SK-N-MC (cell line): ENCODE results near the gene PTPRM.
A peak's percentile ranks its signal among the peaks of the same experiment; 100 is the strongest.

Experiments used
- DNase-seq: peaks from one replicate; pipeline ENCODE4 v3.0.0-alpha.2; 2011; ENCODE audit warnings: low read depth, low spot score
- H3K27ac ChIP-seq: fragments of 200-600 bp; sonication (generic); 2 replicates; pipeline ENCODE4 v1.5.1; 2016; ENCODE audit warnings: mixed run types
- H3K36me3 ChIP-seq: fragments of 200-600 bp; sonication (generic); 2 replicates; pipeline ENCODE4 v1.6.1; 2017; ENCODE audit warnings: antibody characterized with exemption, low read length, mixed read lengths; ENCODE audit not compliant: insufficient read depth
- H3K4me3 ChIP-seq: fragments of 200-600 bp; sonication (generic); 2 replicates; pipeline ENCODE4 v1.5.1; 2016
- H3K9ac ChIP-seq: fragments of 200-600 bp; sonication (generic); 2 replicates; pipeline ENCODE4 v1.8.0; 2017; ENCODE audit warnings: mixed run types, mixed read lengths; ENCODE audit not compliant: insufficient read length
- H3K9me3 ChIP-seq: fragments of 200-600 bp; sonication (generic); 2 replicates; pipeline ENCODE4 v1.6.1; 2017; ENCODE audit warnings: low read depth, mild to moderate bottlenecking, antibody characterized with exemption, low read length, moderate library complexity, mixed read lengths
- EZH2 ChIP-seq: fragments of 200-600 bp; sonication (generic); IDR thresholded peaks from one replicate; pipeline ENCODE4 v1.6.1; 2017; ENCODE audit warnings: antibody characterized with exemption
- FOXP2 ChIP-seq: optimal IDR thresholded peaks from 2 replicates; pipeline ENCODE3; 2011; ENCODE audit warnings: mild to moderate bottlenecking, moderate library complexity; ENCODE audit not compliant: insufficient read depth; ENCODE audit errors: extremely low read length, control extremely low read depth
- POLR2AphosphoS5 ChIP-seq: IDR thresholded peaks from 2 replicates; pipeline ENCODE4 v1.6.1; 2012; ENCODE audit warnings: mild to moderate bottlenecking, low read depth, low read length, borderline replicate concordance

The PTPRM gene

GRCh38 chr18:8224576-8224975 lies 657.5 kb downstream of the PTPRM start:
- no peaks in the 10 kb centered on the region for H3K36me3 ChIP-seq
- no peak overlapping the region for H3K9ac ChIP-seq
- TF ChIP-seq FOXP2 (no peak), POLR2AphosphoS5 (no peak), EZH2 (no peak)
- H3K4me3 ChIP-seq: no peak overlapping the region
- no peak overlapping the region for H3K27ac ChIP-seq
- H3K9me3 ChIP-seq: no peaks in the 10 kb centered on the region
- no peak for DNase-seq

DNA sequence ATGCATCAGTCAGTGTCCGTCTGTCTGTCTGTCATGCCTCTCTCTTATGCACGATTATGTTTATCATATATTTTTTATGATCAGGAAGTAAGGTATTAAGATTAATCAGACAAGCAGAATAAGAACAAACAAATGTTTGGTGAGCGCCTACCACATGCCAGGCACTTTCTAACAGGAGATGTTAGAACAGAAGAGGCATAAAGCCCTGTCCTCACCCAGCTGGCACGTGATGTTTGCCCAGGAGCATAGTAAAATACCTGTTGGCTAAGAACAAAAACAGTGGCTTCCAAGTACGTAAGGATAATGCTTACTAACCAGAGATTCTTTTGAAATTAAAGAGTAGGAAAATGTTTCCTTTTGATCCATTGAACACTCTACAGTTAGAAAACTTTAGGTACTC lies 661.9 kb downstream of the PTPRM start:
- no peaks in the 10 kb centered on the region for H3K36me3 ChIP-seq
- H3K9me3 ChIP-seq: no peaks in the 10 kb centered on the region
- TF ChIP-seq POLR2AphosphoS5 (no peak), FOXP2 (no peak)
- DNase-seq: no peak
- no peak overlapping the region for H3K4me3 ChIP-seq
- H3K9ac ChIP-seq: no peak overlapping the region
- no peak overlapping the region for H3K27ac ChIP-seq

DNA sequence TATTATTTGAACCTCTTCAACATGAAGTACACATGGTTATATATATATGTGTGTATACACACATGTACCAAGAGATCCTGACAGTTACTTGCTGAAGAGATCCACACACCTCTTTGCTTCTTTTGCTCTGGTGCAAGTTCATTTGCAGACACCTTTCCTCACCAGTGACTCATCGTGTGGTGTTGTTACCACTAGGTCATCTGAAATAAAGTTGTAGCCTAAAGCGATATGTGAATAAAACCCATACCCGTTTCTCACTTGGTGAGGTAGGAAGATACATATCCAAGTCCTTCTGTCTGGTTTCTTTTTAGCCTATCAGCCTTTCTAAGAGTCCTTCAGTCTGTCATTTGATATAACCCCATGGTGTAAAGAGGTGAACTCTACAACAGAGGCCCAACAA lies 662.7 kb downstream of the PTPRM start:
- no peak for TF ChIP-seq FOXP2
- TF ChIP-seq EZH2: no peak
- no peak for TF ChIP-seq POLR2AphosphoS5
- no peak overlapping the region for H3K27ac ChIP-seq
- no peak overlapping the region for H3K4me3 ChIP-seq
- DNase-seq: no peak
- H3K9ac ChIP-seq: no peak overlapping the region
- no peaks in the 10 kb centered on the region for H3K36me3 ChIP-seq
- no peaks in the 10 kb centered on the region for H3K9me3 ChIP-seq

DNA sequence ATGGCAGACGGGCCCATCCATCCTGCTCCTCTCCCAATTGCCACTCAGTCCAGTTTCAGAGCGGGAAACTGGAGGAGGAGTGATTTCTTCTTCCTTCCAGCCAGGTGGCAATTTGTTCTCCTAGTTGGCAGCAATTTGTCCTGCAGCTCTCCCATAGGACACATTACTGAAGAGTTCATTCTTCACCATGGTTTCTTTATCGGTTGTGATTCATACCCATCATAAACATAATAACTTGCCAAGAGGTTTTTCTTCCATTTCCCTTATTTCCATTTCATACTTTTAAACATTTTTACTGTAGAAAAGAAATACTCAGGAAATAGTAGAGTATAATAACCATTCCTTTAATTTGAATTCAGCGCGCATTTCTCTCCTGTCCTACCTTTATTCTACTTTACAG lies 664.2 kb downstream of the PTPRM start:
- Histone ChIP-seq H3K4me3 (no peak overlapping the region), H3K9ac (no peak overlapping the region), H3K9me3 (no peaks in the 10 kb centered on the region), H3K36me3 (no peaks in the 10 kb centered on the region), H3K27ac (no peak overlapping the region)
- DNase-seq: no peak
- TF ChIP-seq EZH2 (no peak), POLR2AphosphoS5 (no peak), FOXP2 (no peak)

DNA sequence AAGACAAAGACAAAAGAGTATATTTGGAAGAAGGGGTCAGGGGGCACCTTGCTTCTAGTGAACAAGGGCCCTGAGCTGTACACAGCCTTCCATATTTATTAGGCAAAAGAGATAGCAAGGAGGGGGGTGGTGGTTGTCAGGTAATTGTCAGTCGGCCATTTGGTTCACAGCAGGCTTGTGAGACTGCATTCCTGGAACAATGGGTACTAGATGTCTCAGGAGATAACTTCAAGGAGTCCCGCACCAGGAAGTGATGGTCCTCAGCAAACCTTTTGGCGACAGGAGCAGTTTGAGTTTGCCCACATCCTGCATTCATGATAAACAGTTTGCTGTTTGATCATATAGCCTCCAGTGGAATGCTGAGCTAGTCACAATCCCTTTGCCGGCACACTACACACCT lies 665.7 kb downstream of the PTPRM start:
- Histone ChIP-seq H3K9ac (no peak overlapping the region), H3K4me3 (no peak overlapping the region), H3K36me3 (no peaks in the 10 kb centered on the region), H3K27ac (no peak overlapping the region), H3K9me3 (no peaks in the 10 kb centered on the region)
- DNase-seq: no peak
- TF ChIP-seq POLR2AphosphoS5 (no peak), EZH2 (no peak), FOXP2 (no peak)

DNA sequence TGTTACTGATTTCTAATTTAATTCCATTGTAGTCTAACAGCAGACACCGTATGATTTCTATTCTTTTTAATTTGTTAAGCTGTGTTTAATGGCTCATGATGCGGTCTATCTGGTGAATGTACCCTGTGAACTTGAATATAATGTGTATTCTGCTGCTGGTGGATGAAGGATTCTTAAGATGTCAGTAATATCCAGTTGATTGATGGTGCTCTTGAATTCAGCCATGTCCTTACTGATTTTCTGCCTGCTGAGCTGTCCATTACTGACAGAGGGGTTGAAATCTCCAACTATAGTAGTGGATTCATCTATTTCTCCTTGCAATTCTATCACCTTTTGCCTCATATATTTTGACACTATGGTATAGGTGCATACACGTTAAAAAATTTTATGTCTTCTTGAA lies 668.8 kb downstream of the PTPRM start:
- H3K27ac ChIP-seq: no peak overlapping the region
- no peaks in the 10 kb centered on the region for H3K36me3 ChIP-seq
- no peak overlapping the region for H3K4me3 ChIP-seq
- TF ChIP-seq FOXP2 (no peak), EZH2 (no peak), POLR2AphosphoS5 (no peak)
- H3K9me3 ChIP-seq: no peaks in the 10 kb centered on the region
- H3K9ac ChIP-seq: no peak overlapping the region
- no peak for DNase-seq

DNA sequence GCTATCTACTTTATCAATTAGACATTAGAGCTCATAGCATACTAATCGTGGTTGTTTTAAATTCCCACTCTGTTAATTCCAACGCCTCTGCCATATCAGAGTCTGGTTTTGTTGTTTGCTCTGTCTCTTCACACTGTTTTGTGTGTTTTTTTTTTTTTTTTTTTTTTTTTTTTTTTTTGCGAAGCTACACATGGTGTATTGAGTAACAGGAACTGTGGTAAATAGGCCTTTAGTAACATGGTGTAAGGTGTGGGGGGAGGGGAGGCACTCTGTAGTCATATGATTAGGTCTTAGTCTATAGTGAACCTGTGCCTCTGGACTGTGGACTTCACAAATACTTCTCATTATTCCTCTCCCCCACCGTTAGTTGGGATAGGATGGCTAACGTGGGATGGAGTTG lies 671.4 kb downstream of the PTPRM start:
- no peak for DNase-seq
- Histone ChIP-seq H3K4me3 (no peak overlapping the region), H3K9me3 (no peaks in the 10 kb centered on the region), H3K36me3 (no peaks in the 10 kb centered on the region), H3K27ac (no peak overlapping the region), H3K9ac (no peak overlapping the region)
- no peak for TF ChIP-seq FOXP2
- TF ChIP-seq EZH2: no peak
- no peak for TF ChIP-seq POLR2AphosphoS5

DNA sequence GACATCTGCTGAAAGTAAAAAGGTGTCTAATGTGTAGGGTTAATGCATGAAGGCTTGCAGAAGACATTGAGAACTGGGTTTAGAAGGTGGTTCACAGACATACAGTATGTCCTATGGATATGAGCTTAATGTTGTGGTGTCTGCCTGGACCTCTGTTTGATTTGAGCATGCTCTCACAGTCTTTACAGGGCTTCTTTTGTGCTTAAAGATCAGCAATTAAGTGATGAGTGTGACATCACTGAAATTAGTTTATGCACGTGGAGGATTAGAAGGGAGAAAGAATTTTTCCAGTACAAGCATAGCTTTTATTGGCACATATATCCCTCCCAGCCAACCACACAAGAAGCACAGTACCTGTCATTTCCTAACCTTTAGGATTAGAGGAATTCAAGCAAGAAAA lies 674.6 kb downstream of the PTPRM start:
- Histone ChIP-seq H3K27ac (0 out of 2 replicates have a peak overlapping the region, but pooled peaks have one; percentile 45), H3K9me3 (no peaks in the 10 kb centered on the region), H3K9ac (no peak overlapping the region), H3K36me3 (no peaks in the 10 kb centered on the region), H3K4me3 (no peak overlapping the region)
- TF ChIP-seq POLR2AphosphoS5: no peak
- TF ChIP-seq EZH2: no peak
- TF ChIP-seq FOXP2: no peak
- no peak for DNase-seq

GRCh38 chr18:8242151-8242696 lies 675.1 kb downstream of the PTPRM start:
- no peak for DNase-seq
- no peak for TF ChIP-seq EZH2
- no peak for TF ChIP-seq FOXP2
- no peak for TF ChIP-seq POLR2AphosphoS5
- Histone ChIP-seq H3K27ac (0 out of 2 replicates have a peak overlapping the region, but pooled peaks have one; percentile 45), H3K36me3 (no peaks in the 10 kb centered on the region), H3K4me3 (no peak overlapping the region), H3K9me3 (no peaks in the 10 kb centered on the region), H3K9ac (no peak overlapping the region)
